Ectodermal cell (in vitro differentiated cells): ENCODE measurements around the gene ENKD1.

Experiments used
- H3K27ac ChIP-seq: 2 replicates; pipeline ENCODE4 v1.7.0; 2013; ENCODE audit warnings: mild to moderate bottlenecking, low read depth, low read length; ENCODE audit not compliant: insufficient read depth, poor library complexity, severe bottlenecking
- H3K27me3 ChIP-seq: 2 replicates; pipeline ENCODE4 v1.7.0; 2013; ENCODE audit warnings: mild to moderate bottlenecking, low read length; ENCODE audit not compliant: insufficient read depth, control insufficient read depth, poor library complexity, severe bottlenecking
- H3K36me3 ChIP-seq: one replicate; pipeline ENCODE4 v1.7.0; 2013; ENCODE audit warnings: low read length; ENCODE audit not compliant: control insufficient read depth, insufficient read depth
- H3K4me1 ChIP-seq: one replicate; pipeline ENCODE4 v1.7.0; 2013; ENCODE audit warnings: low read length; ENCODE audit not compliant: control insufficient read depth, insufficient read depth
- H3K4me3 ChIP-seq: 2 replicates; pipeline ENCODE4 v1.7.0; 2013; ENCODE audit warnings: low read depth, low read length, control low read depth; ENCODE audit not compliant: insufficient read depth
- H3K9me3 ChIP-seq: 2 replicates; pipeline ENCODE4 v1.7.0; 2013; ENCODE audit warnings: mild to moderate bottlenecking, low read length, moderate library complexity; ENCODE audit not compliant: control insufficient read depth
- WGBS, 2 experiments: methylation state at CpG; one replicate each; pipeline ENCODE4 v1.1.7; 2013; ENCODE audit warnings: missing lambda C conversion rate in 2 of 2; 5-methylcytosine and 5-hydroxymethylcytosine counted together

Gene ENKD1

DNA sequence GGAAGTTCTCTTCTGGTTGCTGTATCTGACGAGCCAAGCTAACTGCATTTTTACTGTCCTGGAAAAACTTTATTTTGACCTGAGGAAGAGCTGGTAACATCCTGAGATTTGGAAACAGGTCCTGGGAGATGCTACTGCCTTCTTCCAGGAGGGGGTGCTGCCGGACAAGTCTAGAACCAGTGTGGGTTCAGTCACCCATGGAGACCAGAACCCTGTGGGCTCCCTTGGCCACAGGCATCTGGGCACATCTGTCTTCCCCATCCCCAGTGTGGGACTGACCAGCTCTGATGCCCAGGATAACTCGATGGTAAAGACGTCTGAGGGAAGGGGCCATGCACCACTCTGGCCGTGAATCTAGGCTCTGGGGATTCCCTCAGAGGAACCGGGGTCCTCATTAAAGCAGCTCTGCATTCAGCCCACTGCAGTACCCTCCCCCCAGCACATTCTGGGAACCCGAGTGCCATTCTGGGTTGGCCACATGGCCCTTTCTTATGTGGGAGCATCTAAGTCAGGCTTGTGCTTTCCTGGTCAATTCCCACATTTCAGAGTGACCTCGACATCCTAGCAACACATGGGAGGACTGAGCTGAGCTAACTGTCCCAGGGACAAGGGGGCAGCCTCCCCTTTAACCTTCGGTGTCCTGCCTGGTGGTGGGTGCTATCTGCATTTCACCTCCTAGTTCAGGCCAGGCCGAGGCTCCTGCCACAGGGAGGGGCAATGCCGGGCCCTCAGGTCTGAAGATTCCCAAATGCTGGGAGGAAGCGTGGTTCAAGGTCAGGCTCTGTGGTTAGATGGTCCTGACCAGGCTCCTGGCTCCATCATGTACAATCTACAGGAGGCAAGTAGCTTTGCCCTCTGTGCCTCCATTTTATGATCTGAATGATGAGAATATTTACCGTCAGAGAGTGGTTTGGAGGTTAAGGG lies 6.5 kb upstream of the ENKD1 start:
- H3K36me3 ChIP-seq: no peaks in the 10 kb centered on the region
- H3K4me3 ChIP-seq: no peak overlapping the region
- peaks cover 3% of the 10 kb centered on the region for H3K4me1 ChIP-seq
- 76 to 81% methylated on average over 13 of the region's 13 CpGs for WGBS, 2 experiments
- no peaks in the 10 kb centered on the region for H3K9me3 ChIP-seq
- no peak overlapping the region for H3K27ac ChIP-seq
- H3K27me3 ChIP-seq: no peaks in the 10 kb centered on the region

DNA sequence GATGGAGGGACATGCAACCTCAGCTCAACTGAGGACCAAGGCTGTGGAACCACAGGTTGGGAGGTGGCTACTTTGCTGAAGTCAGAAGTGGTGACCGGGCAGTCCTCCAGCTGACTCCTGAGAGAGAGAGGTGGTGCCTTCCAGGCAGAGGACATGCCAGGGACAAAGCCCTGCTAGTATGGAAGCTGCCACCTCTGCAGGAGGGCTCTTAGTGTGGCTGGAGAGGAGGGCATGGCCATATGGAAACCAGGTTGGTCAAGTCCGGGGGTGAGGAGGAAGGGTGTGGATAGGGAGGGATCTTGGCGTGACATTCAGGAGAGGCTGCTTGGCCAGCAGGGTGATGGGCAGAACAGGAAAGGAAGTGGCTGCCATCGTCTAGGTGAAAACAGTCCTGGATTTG lies 5.8 kb upstream of the ENKD1 start:
- H3K4me3 ChIP-seq: no peak overlapping the region
- peaks cover under 1% of the 10 kb centered on the region for H3K27me3 ChIP-seq
- 68 to 70% methylated on average over 4 of the region's 4 CpGs for WGBS, 2 experiments
- peaks cover 10% of the 10 kb centered on the region for H3K4me1 ChIP-seq
- H3K36me3 ChIP-seq: no peaks in the 10 kb centered on the region
- H3K9me3 ChIP-seq: no peaks in the 10 kb centered on the region
- no peak overlapping the region for H3K27ac ChIP-seq

DNA sequence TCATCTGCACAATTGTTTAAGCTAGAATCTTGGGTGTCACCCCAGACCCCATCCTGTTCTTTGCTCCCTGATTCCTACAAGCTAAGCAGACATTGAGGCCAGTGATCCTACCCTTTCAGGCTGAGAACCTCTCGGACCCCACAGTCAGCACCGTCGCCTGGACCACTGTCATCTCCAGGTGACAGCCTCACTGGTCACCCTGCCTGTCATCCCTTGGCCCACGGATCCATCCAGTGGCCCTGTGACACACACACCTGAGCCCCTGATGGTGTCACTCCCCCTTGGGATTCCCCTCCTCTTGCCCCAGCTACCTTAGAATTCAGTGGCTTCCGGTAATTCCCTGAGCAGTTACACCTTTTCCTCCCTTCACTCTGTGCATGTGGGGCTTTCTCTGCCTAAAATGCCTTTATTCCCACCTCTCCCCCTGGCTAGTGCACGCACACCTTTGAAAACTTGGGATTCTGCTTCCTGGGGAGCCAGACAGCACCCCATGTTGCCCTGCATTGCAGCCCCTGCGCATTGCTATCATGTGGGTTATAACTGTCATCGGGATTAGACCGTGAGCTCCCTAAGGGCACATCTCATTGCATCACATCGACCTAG lies 3.0 kb upstream of the ENKD1 start:
- Histone ChIP-seq H3K27me3 (peaks cover 3% of the 10 kb centered on the region), H3K9me3 (no peaks in the 10 kb centered on the region), H3K27ac (no peak overlapping the region), H3K36me3 (no peaks in the 10 kb centered on the region), H3K4me3 (no peak overlapping the region), H3K4me1 (peaks cover 13% of the 10 kb centered on the region)
- 91 to 93% methylated on average over 10 of the region's 10 CpGs for WGBS, 2 experiments

DNA sequence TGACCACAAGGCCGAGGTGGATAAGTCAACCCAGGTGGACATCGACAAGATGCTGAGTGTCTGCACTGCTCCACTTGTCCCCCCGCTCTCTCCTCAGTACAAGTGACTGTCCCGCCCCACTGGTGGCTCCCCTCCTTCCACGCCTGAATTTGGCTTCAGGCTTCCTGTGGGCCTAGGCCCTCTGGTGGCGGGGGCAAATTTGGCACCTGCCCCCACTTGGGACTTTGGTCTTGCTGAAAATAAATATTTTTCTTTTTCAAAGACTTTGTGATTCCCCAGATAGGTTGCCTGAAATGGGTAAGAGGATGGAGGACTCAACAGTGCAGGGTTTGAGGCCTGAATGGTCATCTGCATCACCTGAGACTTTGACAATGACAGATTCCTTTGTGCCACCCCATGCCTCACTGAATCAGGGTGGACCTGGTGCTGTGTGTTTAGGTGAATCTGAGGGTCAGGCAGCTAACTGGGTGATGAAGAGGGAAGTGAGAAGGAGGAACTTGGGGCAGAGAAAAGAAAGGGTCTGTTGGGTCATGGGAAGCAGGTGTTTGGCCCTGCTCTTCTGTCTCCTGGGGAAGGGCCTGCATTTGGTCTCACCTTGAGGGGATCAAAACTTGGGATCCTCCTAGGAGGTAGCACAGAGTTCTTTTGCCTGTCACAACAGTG lies 2.1 kb upstream of the ENKD1 start:
- Histone ChIP-seq H3K9me3 (no peaks in the 10 kb centered on the region), H3K27me3 (peaks cover 3% of the 10 kb centered on the region), H3K4me1 (peaks cover 13% of the 10 kb centered on the region), H3K36me3 (no peaks in the 10 kb centered on the region), H3K4me3 (no peak overlapping the region), H3K27ac (no peak overlapping the region)
- 91 to 92% methylated on average over 6 of the region's 6 CpGs for WGBS, 2 experiments

DNA sequence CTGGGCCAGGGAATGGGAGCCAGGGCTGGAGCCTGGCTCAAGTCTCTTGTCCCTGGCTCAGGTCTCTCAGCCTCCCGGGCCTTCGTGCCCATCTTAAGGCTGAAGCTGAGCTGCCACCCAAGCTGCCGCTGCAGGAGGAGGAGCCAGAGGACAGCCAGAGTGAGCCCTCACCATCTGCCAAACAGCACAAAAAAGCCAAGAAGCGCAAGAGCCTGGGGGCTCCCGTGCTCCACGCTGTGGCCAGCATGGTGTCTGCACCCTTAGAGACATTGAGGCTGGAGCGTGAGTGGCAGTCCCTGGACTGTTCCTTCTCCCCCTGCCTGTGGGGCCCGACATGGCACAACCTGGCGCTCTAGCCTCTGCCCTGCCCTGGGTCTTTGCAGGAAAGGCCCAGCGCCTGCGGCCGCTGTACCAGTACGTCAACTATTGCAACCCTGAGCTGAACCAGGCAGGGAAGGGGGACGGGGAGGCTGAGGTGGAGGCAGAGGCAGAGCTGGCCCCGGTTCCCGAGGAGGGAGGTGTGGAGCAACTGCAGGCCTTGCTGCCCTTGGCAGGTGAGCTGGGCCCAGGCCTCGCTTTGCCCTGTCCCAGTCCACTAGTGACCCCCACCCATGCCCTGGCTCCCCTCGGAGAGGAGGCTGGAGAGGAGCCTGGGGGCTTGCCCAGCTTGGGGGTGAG lies 1.4 kb upstream of the ENKD1 start:
- Histone ChIP-seq H3K27ac (no peak overlapping the region), H3K4me3 (no peak overlapping the region), H3K27me3 (peaks cover 3% of the 10 kb centered on the region), H3K36me3 (no peaks in the 10 kb centered on the region), H3K4me1 (peaks cover 13% of the 10 kb centered on the region), H3K9me3 (no peaks in the 10 kb centered on the region)
- WGBS, 2 experiments: 51 to 58% methylated on average over 18 of the region's 18 CpGs

DNA sequence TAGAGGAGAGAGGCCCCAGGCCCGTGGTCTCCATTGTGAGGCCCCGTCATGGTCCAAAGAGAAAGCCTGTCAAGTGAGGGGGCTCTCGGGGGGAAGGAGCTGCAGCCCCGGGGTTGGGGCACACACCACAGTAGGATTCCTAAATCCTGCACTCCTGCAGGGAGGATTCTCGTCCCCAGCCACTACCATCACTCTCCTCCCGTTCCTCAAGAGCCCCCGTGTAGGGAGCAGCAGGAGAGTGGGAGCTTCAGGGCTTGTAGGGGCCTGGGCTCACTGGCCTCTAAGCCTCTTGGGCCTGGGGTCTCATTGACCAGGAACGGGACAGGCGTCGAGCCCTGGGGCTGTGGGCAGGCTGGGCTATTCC lies 885 bp upstream of the ENKD1 start:
- H3K4me3 ChIP-seq: peak overlapping the region; percentile 67
- H3K4me1 ChIP-seq: peaks cover 13% of the 10 kb centered on the region
- H3K27me3 ChIP-seq: peaks cover 3% of the 10 kb centered on the region
- H3K36me3 ChIP-seq: no peaks in the 10 kb centered on the region
- H3K9me3 ChIP-seq: no peaks in the 10 kb centered on the region
- H3K27ac ChIP-seq: no peak overlapping the region
- WGBS, 2 experiments: 75 to 83% methylated on average over 10 of the region's 10 CpGs

DNA sequence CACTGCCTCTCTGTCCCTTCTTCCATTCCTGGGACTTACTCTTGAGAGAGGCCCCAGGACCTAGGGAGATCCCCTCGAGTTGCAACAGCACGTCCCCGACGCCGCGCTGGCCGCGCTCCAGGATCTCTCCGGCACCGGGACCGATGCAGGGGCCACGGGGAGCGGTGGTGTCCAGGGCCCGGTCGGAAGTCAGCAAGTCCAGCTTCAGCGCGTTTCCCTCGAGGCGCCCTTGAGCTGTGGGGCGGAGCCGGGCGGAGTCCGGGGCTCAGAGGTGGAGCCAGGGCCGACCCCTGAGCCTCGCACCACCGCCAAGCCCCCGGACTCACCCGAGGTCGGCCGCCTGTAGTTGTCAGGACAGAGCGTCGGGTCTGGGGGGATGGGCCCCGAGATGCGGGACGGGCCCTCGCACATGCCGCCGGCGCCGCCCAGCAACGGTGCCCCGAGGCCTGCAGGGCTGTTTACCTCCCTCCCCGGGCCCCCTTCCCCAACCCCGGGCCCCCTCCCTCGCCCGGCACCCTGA lies 458 bp downstream of the ENKD1 start:
- Histone ChIP-seq H3K36me3 (no peaks in the 10 kb centered on the region), H3K9me3 (no peaks in the 10 kb centered on the region), H3K27me3 (peaks cover 9% of the 10 kb centered on the region), H3K4me3 (peak overlapping the region; percentile 67), H3K4me1 (peaks cover 23% of the 10 kb centered on the region), H3K27ac (peak overlapping the region; percentile 78)
- 2% methylated on average over 46 of the region's 46 CpGs for WGBS, 2 experiments

DNA sequence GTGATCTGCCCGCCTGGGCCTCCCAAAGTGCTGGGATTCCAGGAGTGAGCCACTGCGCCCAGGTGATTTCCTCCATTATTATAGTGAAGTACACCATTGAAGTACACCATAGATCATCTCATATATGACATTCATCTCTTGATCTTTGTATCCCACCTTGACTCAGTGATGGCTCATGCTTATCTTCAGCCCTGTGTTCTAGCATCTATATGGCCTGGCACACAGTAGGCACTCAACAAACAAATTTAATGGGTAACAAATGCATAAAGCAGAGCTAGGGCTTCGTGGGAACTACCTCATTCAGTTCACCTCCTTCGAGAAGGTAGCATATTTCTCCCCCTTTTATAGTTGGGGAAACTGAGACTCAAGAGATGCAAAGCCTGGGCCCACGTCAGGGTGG lies 952 bp downstream of the ENKD1 start:
- Histone ChIP-seq H3K27ac (no peak overlapping the region), H3K9me3 (no peaks in the 10 kb centered on the region), H3K27me3 (peaks cover 9% of the 10 kb centered on the region), H3K4me1 (peaks cover 23% of the 10 kb centered on the region), H3K36me3 (no peaks in the 10 kb centered on the region), H3K4me3 (peak overlapping the region; percentile 67)
- 71 to 86% methylated on average over 5 of the region's 5 CpGs for WGBS, 2 experiments

DNA sequence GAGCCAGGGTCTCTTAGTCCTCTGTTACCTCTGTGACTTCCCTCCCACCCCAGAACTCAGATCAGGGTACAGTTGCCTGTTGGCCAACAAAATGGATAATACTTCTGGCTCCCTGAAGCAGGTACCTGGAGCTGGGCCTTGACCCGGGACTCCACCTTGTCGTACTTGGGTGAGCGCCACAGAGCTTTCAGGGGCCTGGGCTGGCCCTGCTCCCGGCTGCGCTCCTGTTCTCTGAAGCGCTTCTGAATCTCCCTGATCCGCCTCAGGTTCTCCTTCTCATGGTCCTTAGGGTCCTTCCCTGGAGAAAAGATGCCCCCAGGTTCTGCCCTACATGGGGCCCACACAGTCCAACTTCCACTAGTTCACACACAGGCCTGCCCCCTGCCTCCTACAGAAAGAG lies 1.7 kb downstream of the ENKD1 start:
- Histone ChIP-seq H3K4me1 (peaks cover 23% of the 10 kb centered on the region), H3K27me3 (peaks cover 9% of the 10 kb centered on the region), H3K27ac (no peak overlapping the region), H3K36me3 (no peaks in the 10 kb centered on the region), H3K9me3 (no peaks in the 10 kb centered on the region), H3K4me3 (no peak overlapping the region)
- WGBS, 2 experiments: 94 to 97% methylated on average over 7 of the region's 7 CpGs
